HG03095 (cell line): ENCODE measurements around the gene UTP14C.
A peak's percentile ranks its signal among the peaks of the same experiment; 100 is the strongest.
"Not testable (repeated sequence)": the region's sequence is repeated elsewhere in the genome, so short reads cannot be mapped to it uniquely, and the experiment has no call there.

ENCODE experiments used
- ATAC-seq: cut with Tn5 transposase; IDR thresholded peaks from one replicate; pipeline ENCODE4 v1.9.1; 2021; ENCODE audit warnings: moderate library complexity; ENCODE audit not compliant: unreplicated experiment

UTP14C gene

GRCh38 chr13:52001120-52001731, 23.3 kb upstream of the UTP14C start:
- peak; percentile 89 for ATAC-seq

- ATAC-seq = no peak
Measured at GRCh38 chr13:52002361-52002760, 22.1 kb upstream of the UTP14C start.

DNA sequence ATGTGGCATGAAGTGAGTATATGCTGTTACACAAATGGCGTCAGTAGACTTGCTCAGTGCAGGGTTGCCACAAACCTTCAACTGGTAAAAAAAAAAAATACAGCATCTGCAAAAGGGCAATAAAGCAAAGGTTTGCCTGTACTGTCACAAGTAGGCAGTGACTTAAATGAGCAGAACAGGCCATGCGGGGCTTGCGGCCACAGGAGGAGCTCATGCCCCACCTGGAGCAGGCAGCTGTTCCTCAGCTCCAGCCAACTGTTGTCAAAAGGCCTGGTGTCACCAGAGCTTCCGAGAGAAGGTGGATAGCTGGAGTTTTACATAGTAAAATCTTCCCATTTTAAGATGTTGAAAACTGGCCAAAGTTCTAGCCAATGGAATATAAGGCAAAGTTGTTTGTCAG, 20.9 kb upstream of the UTP14C start:
- no peak for ATAC-seq

- no peak for ATAC-seq
Measured at GRCh38 chr13:52004511-52005170, 19.9 kb upstream of the UTP14C start.

DNA sequence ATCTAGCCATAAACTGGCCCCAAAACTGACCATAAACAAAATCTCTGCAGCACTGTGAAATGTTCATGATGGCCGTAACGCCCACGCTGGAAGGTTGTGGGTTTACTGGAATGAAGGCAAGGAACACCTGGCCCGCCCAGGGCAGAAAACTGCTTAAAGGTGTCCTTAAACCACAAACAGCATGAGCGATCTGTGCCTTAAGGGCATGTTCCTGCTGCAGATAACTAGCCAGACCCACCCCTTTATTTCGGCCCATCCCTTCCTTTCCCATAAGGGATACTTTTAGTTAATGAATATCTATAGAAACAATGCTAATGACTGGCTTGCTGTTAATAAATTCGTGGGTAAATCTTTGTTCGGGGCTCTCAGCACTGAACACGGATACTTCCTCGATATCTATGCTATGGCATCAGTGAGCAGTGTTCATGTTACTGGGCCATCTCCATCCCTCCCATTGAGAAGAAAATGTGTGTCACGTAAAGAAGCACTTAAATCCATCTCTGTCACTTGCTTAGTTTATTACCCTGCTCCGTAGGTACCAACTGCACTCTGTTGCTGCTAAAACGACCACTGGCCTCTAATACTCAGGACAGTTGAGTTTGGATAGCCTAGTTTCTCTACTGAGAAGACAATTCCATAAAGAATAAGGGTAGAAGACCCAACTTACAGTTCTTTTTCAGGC, 18.5 kb upstream of the UTP14C start:
- ATAC-seq = no peak

DNA sequence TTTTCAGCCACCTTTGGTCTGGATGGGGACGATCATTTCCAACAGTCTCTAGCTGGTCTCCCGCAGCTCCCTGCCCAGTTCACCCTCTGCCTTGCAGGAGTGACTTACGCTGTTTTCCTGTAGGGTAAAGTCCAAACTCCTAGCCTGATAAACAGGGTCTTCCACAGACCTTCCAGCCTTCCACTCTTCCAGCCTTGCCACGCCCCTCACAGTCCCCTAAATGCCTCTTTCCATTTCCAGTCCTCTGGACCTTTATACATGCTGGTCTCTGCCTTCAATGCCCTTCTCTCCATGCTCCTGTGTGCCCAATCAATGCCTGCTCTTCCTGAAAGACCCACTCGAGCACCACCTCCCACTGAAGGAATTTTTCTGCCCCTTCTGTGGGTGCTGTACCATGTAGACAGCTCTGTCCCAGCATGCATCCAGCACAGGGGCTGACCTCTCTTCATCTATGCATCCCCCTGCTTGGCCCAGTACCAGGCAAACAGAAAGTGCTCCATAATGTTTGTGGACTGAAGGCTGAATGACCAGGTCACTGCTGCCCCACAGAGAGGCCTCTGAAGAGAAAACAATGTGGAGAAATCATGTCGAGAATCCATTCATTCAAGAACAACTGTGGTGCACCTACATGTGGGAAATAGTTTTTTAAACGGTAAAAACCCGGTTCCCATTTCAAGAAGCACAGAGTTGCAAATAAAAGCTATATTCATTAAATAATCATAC, 17.8 kb upstream of the UTP14C start:
- no peak for ATAC-seq

- ATAC-seq = no peak
Measured at GRCh38 chr13:52009946-52010345, 14.5 kb upstream of the UTP14C start.

DNA sequence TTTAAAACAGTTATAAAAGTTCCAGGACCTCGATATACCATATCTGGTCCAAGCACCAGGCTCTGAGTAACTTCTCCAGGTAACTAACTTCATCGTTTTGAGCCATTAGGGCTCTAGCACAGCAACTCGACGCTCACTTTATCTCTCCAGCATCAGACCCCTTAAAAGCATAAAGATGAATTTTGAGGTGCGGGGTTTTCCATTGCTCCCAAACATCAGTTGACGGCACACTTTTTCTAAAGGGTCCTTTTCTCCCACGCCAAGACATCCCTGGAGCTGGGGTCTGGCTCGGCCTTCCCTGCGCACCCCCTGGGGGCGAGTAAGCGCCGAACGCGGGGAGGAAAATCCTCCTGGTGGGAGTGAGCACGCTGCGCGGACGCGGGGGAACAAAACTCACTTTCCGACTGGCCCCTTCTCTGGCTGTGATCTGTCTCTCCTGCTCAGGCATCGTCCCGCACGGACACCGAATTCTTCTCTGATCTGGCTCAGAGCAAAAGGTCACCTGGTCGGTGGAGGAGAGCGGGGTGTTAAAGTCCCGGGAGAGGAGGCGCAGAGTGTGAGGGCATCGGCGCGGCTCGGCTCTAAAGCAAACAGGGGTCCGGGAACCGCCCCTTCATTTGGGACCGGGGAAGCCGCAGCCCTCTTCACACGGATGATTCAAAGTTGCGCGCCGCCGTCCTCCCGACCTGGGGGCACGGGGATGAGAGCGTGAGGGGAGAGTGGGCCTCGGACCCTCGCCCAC, 13.4 kb upstream of the UTP14C start, which contains the start of gene ATP7B:
TSS of gene ATP7B (minus strand) at position 561 of the 742 bp plus-strand sequence. CDS start at position 448, 113 bp downstream.
- ATAC-seq = no peak

GRCh38 chr13:52011632-52012511, 12.6 kb upstream of the UTP14C start, which contains the start of gene ALG11:
Gene ALG11 (plus strand): TSS chr13:52012398. CDS start chr13:52012419, 21 bp downstream.
- peak; percentile 99 for ATAC-seq

- ATAC-seq = no peak
Measured at GRCh38 chr13:52012512-52012836, 12.0 kb upstream of the UTP14C start.

DNA sequence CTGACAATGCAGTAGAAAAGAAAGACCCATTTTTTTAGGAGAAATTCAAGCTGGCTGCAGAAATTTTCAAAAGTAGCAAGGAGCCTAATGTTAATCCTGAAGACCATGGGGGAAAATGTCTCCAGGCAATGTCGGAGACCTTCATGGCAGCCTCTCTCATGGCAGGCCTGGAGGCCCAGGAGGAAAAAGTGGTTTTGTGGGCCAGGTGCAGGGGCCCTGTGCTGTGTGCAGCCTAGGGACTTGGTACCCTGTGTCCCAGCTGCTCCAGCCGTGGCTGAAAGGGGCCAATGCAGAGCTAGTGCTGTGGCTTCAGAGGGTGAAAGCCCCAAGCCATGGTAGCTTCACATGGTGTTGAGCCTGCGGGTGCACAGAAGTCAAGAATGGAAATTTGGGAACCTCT, 8.2 kb upstream of the UTP14C start:
- no peak for ATAC-seq

DNA sequence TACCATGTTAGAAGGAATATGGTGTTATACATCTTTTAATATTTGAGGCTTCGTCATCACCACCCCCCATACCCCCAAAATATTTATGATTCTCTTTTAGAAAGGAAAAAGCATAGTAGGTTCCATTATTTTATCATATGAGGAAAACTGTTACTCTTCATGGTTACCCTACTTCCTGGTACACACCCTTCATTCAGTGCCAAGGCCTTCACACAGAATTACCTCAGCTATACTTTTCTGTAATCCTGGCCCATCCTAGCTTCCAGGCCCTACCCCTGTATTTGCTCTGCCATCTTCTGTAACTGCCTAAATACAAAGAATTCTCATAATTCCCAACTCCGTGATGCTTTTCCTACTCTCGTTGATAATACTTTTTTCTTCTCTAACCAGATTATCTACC, 4.3 kb upstream of the UTP14C start:
- no peak for ATAC-seq

DNA sequence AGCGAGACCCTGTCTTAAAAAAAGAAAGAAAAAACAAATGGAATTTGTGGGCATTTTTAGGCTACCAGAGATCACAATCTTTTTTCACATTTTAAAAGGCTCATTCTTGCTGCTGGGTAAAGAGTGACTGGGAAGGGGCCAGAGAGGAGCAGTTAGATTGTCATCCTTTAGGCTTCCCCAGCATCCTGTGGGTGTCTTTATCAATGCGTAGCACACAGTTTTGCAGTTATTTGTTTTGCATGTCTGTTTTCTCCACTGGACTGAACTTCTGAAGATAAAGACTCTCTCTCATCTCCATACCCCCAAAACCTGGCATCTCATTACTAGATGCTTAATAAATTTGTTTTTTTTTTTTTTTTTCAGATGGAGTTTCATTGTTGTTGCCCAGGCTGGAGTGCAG, 2.1 kb upstream of the UTP14C start:
- ATAC-seq = no peak

DNA sequence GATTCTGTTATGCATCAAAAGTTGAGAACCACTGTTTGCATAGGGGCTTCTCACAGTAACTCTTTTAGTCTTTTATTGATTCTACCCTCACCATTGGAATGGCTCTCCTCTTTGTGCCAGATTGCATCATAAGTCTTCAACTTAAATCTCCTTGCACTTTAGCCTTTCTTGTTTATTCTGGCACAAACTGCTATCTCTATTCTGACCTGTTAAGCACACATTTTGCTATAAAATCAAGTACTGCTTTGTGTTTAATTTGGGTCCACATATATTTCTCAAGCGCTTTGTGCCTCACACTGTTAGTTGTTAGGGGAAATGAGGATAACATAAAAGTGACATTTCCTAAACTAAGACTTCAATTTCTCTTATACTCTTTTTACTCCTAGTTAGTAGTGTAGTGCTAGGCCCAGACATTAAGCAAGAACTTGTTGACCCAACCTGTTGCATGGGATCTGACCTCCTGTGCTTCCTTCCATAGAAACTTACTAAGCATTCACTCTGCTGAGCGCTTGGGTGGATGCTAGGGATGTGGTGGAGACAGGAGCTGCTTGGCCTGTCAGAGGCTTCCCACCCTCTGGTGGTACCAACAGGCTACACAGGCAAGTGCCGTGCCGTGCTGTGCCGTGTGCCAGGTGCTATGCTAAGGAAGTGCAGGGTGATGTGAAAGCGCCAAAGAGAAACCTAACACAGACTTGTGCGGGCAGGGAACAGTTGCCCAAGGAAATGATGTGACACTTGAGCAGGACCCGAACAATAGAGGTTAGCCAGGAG, 1.2 kb downstream of the UTP14C start:
- ATAC-seq = no peak

- no peak for ATAC-seq
Measured at GRCh38 chr13:52026246-52026626, 1.7 kb downstream of the UTP14C start.

DNA sequence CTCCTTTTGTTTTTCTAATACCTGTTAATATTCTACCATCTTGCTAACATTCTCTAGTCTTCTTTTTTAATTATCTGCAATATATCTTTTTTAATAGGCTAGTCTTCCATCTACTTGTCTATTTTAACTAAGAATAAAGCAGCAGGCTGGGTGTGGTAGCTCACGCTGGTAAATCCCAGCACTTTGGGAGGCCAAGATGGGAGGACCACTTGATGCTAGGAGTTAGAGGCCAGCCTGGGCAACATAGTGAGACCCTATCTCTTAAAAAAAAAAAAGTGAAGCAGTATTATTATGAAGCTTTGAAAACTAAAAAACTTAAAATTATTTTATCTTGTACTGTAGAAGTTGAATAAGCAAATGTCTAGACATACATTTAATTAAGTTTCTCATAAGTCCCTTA, 3.3 kb downstream of the UTP14C start:
- no peak for ATAC-seq

GRCh38 chr13:52029569-52029968, 5.1 kb downstream of the UTP14C start:
- ATAC-seq = no peak

DNA sequence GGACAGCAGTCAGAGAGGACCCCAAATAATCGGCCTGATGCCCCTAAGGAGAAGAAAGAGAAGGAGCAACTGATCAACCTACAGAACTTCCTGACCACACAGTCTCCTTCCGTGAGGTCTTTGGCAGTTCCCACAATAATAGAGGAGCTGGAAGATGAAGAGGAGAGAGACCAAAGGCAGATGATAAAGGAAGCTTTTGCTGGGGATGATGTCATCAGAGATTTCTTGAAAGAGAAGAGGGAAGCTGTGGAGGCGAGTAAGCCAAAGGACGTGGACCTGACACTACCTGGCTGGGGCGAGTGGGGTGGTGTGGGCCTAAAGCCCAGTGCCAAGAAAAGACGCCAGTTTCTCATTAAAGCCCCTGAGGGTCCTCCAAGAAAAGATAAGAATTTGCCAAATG, 5.9 kb downstream of the UTP14C start:
- ATAC-seq = not testable (repeated sequence)

DNA sequence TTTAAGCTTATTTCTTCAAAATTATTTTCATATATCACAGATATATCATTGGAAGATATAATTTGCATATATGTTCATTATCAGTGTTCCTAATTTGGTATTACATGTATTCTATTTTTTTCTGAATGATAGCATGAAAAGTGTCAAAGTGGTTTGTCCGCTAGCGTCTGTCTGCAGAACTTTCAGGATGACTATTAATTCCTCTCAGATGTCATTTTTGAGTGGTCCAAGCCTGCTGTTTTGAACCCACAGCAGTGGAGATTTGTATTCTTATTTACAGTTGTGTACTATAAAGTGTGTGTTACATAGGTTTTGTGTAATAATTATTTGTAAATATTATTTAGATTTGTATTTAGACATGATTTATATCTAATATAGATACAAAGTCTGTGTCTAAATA, 8.5 kb downstream of the UTP14C start:
- ATAC-seq = no peak
